ENCODE results near the gene HNRNPCL4.
"Not testable (repeated sequence)": the region's sequence is repeated elsewhere in the genome, so short reads cannot be mapped to it uniquely, and the experiment has no call there.

GRCh38 chr1:13165531-13165930 is at the start of gene HNRNPCL4:
- TF ChIP-seq, protein P1, sequence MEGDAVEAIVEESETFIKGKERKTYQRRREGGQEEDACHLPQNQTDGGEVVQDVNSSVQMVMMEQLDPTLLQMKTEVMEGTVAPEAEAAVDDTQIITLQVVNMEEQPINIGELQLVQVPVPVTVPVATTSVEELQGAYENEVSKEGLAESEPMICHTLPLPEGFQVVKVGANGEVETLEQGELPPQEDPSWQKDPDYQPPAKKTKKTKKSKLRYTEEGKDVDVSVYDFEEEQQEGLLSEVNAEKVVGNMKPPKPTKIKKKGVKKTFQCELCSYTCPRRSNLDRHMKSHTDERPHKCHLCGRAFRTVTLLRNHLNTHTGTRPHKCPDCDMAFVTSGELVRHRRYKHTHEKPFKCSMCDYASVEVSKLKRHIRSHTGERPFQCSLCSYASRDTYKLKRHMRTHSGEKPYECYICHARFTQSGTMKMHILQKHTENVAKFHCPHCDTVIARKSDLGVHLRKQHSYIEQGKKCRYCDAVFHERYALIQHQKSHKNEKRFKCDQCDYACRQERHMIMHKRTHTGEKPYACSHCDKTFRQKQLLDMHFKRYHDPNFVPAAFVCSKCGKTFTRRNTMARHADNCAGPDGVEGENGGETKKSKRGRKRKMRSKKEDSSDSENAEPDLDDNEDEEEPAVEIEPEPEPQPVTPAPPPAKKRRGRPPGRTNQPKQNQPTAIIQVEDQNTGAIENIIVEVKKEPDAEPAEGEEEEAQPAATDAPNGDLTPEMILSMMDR (IDR thresholded peaks at IDR 0.05), result not testable (repeated sequence)
- TF ChIP-seq POLR2A (IDR thresholded peaks at IDR 0.05); POLR2AphosphoS5 (IDR thresholded peaks at IDR 0.05); EP300 (IDR thresholded peaks at IDR 0.05; ENCODE audit: low read depth): not testable (repeated sequence)
